HCT116 (cell line): Measurements from ENCODE around the gene GNG7. TPM values are rescaled to one million over a fixed set of nuclear protein-coding genes. Genes with fewer than 3 reads are reported as not detected.
"Not testable (repeated sequence)": the region's sequence is repeated elsewhere in the genome, so short reads cannot be mapped to it uniquely, and the experiment has no call there.

ENCODE experiments used
- ATAC-seq: fragments of 200-7000 bp; cut with Tn5 transposase; 2 replicates; pipeline ENCODE4 v1.9.1; 2020; ENCODE audit warnings: mild to moderate bottlenecking, moderate library complexity
- BruUV-seq: library from RNA; stranded (reverse); fragments of 400-500 nt; replicated peaks from 2 replicates; lab custom pipeline; 2021; lab: Mats Ljungman, UMichigan
- CTCF ChIA-PET: fragments of 300-600 bp; sonication (Branson Sonifier 250); formaldehyde crosslinking; loops from one replicate; lab custom pipeline; 2021; ENCODE audit warnings: antibody characterized with exemption; lab: Charles Lee
- POLR2A ChIA-PET: fragments of 300-600, 350-600 bp; sonication (Branson Sonifier 250); formaldehyde crosslinking; loops from one replicate; lab custom pipeline; 2021; ENCODE audit warnings: antibody characterized with exemption; lab: Charles Lee
- RAD21 ChIA-PET, 2 experiments: fragments of 300-600 bp; sonication (Branson Sonifier 250); formaldehyde crosslinking; loops; one replicate each; lab custom pipeline; 2023; ENCODE audit warnings: low total read pairs in 2 of 2; ENCODE audit not compliant: uncharacterized antibody in 2 of 2, unreplicated experiment in 2 of 2, low non-redundant PET in 1 of 2; lab: Charles Lee
- DNase-seq: peaks from one replicate; pipeline ENCODE4 v3.0.0-alpha.2; 2010; ENCODE audit warnings: low read depth, low spot score
- H2AFZ ChIP-seq: fragments of 200-600 bp; shearing (Covaris generic), sonication (generic); 2 replicates; pipeline ENCODE4 v1.6.1; 2017; ENCODE audit warnings: low read depth, mixed run types, mixed read lengths, antibody characterized with exemption, low read length; ENCODE audit not compliant: poor library complexity, severe bottlenecking
- H3K27ac ChIP-seq: 2 replicates; pipeline ENCODE4 v1.5.1; 2012; ENCODE audit warnings: low read depth, low read length
- H3K27me3 ChIP-seq: fragments of 200-600 bp; sonication (generic); 2 replicates; pipeline ENCODE4 v1.6.1; 2016; ENCODE audit warnings: mixed run types, low read length, mixed read lengths; ENCODE audit not compliant: insufficient read depth
- H3K36me3 ChIP-seq, 2 experiments: fragments of 200-500 bp in 1 of 2; fragments of 200-600 bp in 1 of 2; sonication (Bioruptor generic) in 1 of 2; sonication (generic) in 1 of 2; 2 replicates each; pipeline versions ENCODE4 v1.5.1 to v1.6.1; 2014 to 2016; ENCODE audit warnings: low read length in 2 of 2, inconsistent platforms in 1 of 2, mixed read lengths in 1 of 2, mixed run types in 1 of 2; ENCODE audit not compliant: insufficient read depth in 2 of 2, control insufficient read depth in 1 of 2
- H3K4me1 ChIP-seq, 2 experiments: fragments of 200-600 bp in 1 of 2; sonication (generic) in 1 of 2; 2 replicates each; pipeline versions ENCODE4 v1.5.1 to v1.6.1; 2012 to 2017; ENCODE audit warnings: low read length in 2 of 2, inconsistent platforms in 1 of 2, mild to moderate bottlenecking in 1 of 2, mixed read lengths in 1 of 2, mixed run types in 1 of 2, moderate library complexity in 1 of 2; ENCODE audit not compliant: insufficient read depth in 2 of 2, control insufficient read depth in 1 of 2
- H3K4me2 ChIP-seq: fragments of 200-600 bp; sonication (generic); 2 replicates; pipeline ENCODE4 v1.6.1; 2017; ENCODE audit warnings: mixed run types, low read length, mixed read lengths
- H3K4me3 ChIP-seq, 2 experiments: fragments of 200-600 bp in 1 of 2; sonication (generic) in 1 of 2; replicated peaks in 1 of 2; 2 replicates each; pipeline ENCODE4 v1.5.1; 2011 to 2016; ENCODE audit warnings: low read length in 2 of 2, control low read depth in 1 of 2, low read depth in 1 of 2, mild to moderate bottlenecking in 1 of 2, mixed read lengths in 1 of 2, mixed run types in 1 of 2
- H3K79me2 ChIP-seq: fragments of 200-600 bp; sonication (generic); 2 replicates; pipeline ENCODE4 v1.6.1; 2017; ENCODE audit warnings: mild to moderate bottlenecking, mixed run types, low read length, moderate library complexity, mixed read lengths; ENCODE audit not compliant: insufficient read depth
- H3K9ac ChIP-seq: fragments of 200-600 bp; sonication (generic); 2 replicates; pipeline ENCODE4 v1.6.1; 2016; ENCODE audit warnings: low read length, mixed read lengths
- H3K9me2 ChIP-seq: fragments of 200-600 bp; sonication (generic), shearing (Covaris generic); 2 replicates; pipeline ENCODE4 v1.6.1; 2017; ENCODE audit warnings: mixed run types, mild to moderate bottlenecking, moderate library complexity; ENCODE audit not compliant: insufficient read depth
- H3K9me3 ChIP-seq, 2 experiments: fragments of 200-500 bp in 1 of 2; fragments of 200-600 bp in 1 of 2; sonication (Bioruptor generic) in 1 of 2; sonication (generic) in 1 of 2; 2 replicates each; pipeline ENCODE4 v1.6.1; 2014 to 2017; ENCODE audit warnings: low read length in 2 of 2, mixed read lengths in 2 of 2, inconsistent platforms in 1 of 2, low read depth in 1 of 2, mild to moderate bottlenecking in 1 of 2, mixed run types in 1 of 2, moderate library complexity in 1 of 2; ENCODE audit not compliant: control insufficient read depth in 1 of 2, insufficient read depth in 1 of 2
- H4K20me1 ChIP-seq: fragments of 200-600 bp; sonication (generic), shearing (Covaris generic); 2 replicates; pipeline ENCODE4 v1.6.1; 2017; ENCODE audit warnings: mixed run types, mild to moderate bottlenecking, moderate library complexity; ENCODE audit not compliant: insufficient read depth
- EGR1 ChIP-seq: IDR thresholded peaks from 2 replicates; pipeline ENCODE4 v1.6.1; 2012; ENCODE audit warnings: low read depth
- RAD21 ChIP-seq: IDR thresholded peaks from 2 replicates; pipeline ENCODE4 v1.6.1; 2012; ENCODE audit warnings: low read depth, mild to moderate bottlenecking
- intact Hi-C: fragments of 100-400 bp; cut with micrococcal nuclease; formaldehyde crosslinking; loops from 2 replicates; pipeline ENCODE4 v1.10.0; 2022
- total RNA-seq: library from RNA; stranded (reverse); gene quantifications from one replicate; pipeline ENCODE4 v1.2.1, GENCODE V29; 2021; ENCODE audit not compliant: unreplicated experiment

Gene GNG7
- total RNA-seq, 1 experiment from 2014 or later: 11.3 TPM

DNA sequence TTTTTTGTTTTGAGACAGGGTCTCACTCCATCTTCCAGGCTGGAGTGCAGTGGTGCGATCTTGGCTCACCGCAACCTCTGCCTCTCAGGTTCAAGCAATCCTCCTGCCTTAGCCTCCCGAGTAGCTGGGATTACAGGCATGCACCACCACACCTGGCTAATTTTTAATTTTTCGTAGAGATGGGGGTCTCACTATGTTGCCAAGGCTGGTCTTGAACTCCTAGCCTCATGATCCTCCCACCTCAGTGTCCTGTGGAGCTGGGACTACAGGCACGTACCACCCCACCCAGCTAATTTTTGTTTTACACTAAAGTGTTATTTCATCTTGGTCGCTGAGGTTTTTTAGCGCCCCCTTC, 93.5 kb downstream of the GNG7 start:
- H3K9me3 ChIP-seq, H3K9ac ChIP-seq, H4K20me1 ChIP-seq, H3K36me3 ChIP-seq, ATAC-seq, H3K79me2 ChIP-seq, DNase-seq, intact Hi-C loops, H3K9me2 ChIP-seq, BruUV-seq, RAD21 ChIA-PET, CTCF ChIA-PET, H3K27me3 ChIP-seq, H3K4me3 ChIP-seq, H3K27ac ChIP-seq, H3K4me2 ChIP-seq, H2AFZ ChIP-seq: not testable (repeated sequence)
- peaks cover 8 to 17% of the 10 kb centered on the region in 2 experiments; a peak in 3 of 4 replicates for H3K4me1 ChIP-seq
- POLR2A ChIA-PET: interaction anchor here (1.1 to 8.0 kb wide), 2 partner anchors 132 to 152 kb away, joined by 3 to 67 read pairs; partner anchors contain the start of genes GADD45B and LMNB2
- TF ChIP-seq RAD21: peak; percentile 4; the same call in 1 of the 2 replicates

GRCh38 chr19:2608602-2608922, 93.9 kb downstream of the GNG7 start:
- Histone ChIP-seq H3K9ac (no peak overlapping the region), H3K9me2 (no peaks in the 10 kb centered on the region), H3K4me1 (peaks cover 5 to 12% of the 10 kb centered on the region in 2 experiments; a peak in 3 of 4 replicates), H3K79me2 (no peaks in the 10 kb centered on the region), H3K4me2 (no peak overlapping the region), H3K27me3 (no peaks in the 10 kb centered on the region), H3K27ac (no peak overlapping the region), H4K20me1 (no peaks in the 10 kb centered on the region), H3K4me3 (no peak overlapping the region), H3K9me3 (no peaks in the 10 kb centered on the region; a peak in 1 of 4 replicates), H3K36me3 (no peaks in the 10 kb centered on the region), H2AFZ (no peak overlapping the region)
- no peak for DNase-seq
- intact Hi-C loops: no loop called here
- RAD21 ChIA-PET: no interaction called here
- no TSS peak for BruUV-seq
- no peak for TF ChIP-seq EGR1
- POLR2A ChIA-PET: interaction anchor here (8.0 kb wide), 1 partner anchor 132 kb away, joined by 67 read pairs; the partner anchor contains the start of gene GADD45B
- ATAC-seq: no peak
- CTCF ChIA-PET: no interaction called here
